Muscle of arm (tissue), 12 donors: ENCODE results near the gene CABP4. TPM values are rescaled to one million over a fixed set of nuclear protein-coding genes. Genes with fewer than 3 reads are reported as not detected.
"Not testable (repeated sequence)": the region's sequence is repeated elsewhere in the genome, so short reads cannot be mapped to it uniquely, and the experiment has no call there.

ENCODE experiments used
- DNase-seq: peaks from one replicate; pipeline ENCODE4 v3.0.0-alpha.2; 2013
- polyA plus RNA-seq, 12 donors: library from polyadenylated mRNA; unstranded; fragments of 120-200 nt; gene quantifications; one replicate each; pipeline ENCODE4 v1.2.1, GENCODE V29; 2013; ENCODE audit not compliant: insufficient read length in 12 of 12

Gene CABP4
- polyA plus RNA-seq, 12 donors, result 0.41 to 1.7 (median 1.0) TPM; not detected in 2

- DNase-seq, result peak; percentile 49
Measured at GRCh38 chr11:67418476-67419281, 36.5 kb upstream of the CABP4 start.

- no peak for DNase-seq
Measured at GRCh38 chr11:67419325-67420049, 35.7 kb upstream of the CABP4 start.

- no peak for DNase-seq
Measured at GRCh38 chr11:67420147-67420645, 35.0 kb upstream of the CABP4 start.

GRCh38 chr11:67420646-67421429 is 34.3 kb upstream of the CABP4 start:
- peak; percentile 90 for DNase-seq

GRCh38 chr11:67421430-67422031 is 33.6 kb upstream of the CABP4 start:
- no peak for DNase-seq

GRCh38 chr11:67422891-67423290 is 32.3 kb upstream of the CABP4 start:
- no peak for DNase-seq

- no peak for DNase-seq
Measured at GRCh38 chr11:67423466-67423865, 31.7 kb upstream of the CABP4 start.

GRCh38 chr11:67423891-67424613 is 31.1 kb upstream of the CABP4 start:
- DNase-seq, result no peak

GRCh38 chr11:67427364-67427859 is 27.7 kb upstream of the CABP4 start:
- not testable (repeated sequence) for DNase-seq

GRCh38 chr11:67428052-67429001 is 26.8 kb upstream of the CABP4 start, which contains the start of gene RPS6KB2:
RPS6KB2 (plus strand) TSS chr11:67428494; CDS start chr11:67428546, 52 bp downstream.
- DNase-seq, result peak; percentile 99

- no peak for DNase-seq
Measured at GRCh38 chr11:67429038-67429668, 26.0 kb upstream of the CABP4 start.

- DNase-seq, result no peak
Measured at GRCh38 chr11:67429722-67430121, 25.4 kb upstream of the CABP4 start.

- no peak for DNase-seq
Measured at GRCh38 chr11:67431346-67432249, 23.6 kb upstream of the CABP4 start.

GRCh38 chr11:67432655-67433349 is 22.4 kb upstream of the CABP4 start:
- DNase-seq, result no peak

GRCh38 chr11:67433536-67434394 is 21.4 kb upstream of the CABP4 start:
- DNase-seq, result no peak

- no peak for DNase-seq
Measured at GRCh38 chr11:67434395-67434881, 20.7 kb upstream of the CABP4 start.
